Dermis microvascular lymphatic vessel endothelial cell (primary cell): ENCODE results near the gene ASB15. TPM values are rescaled to one million over a fixed set of nuclear protein-coding genes. Genes with fewer than 3 reads are reported as not detected.

Experiments
- DNase-seq, 2 donors: peaks; one replicate each; pipeline versions ENCODE4 v3.0.0 to v3.0.0-alpha.2; 2010; ENCODE audit warnings: low read depth in 2 of 2
- total RNA-seq: library from RNA; depleted of rRNA; stranded (reverse); fragments of >200 nt; gene quantifications from 2 replicates; pipeline ENCODE4 v1.2.1, GENCODE V29; 2014

Gene ASB15
- total RNA-seq, 1 donor from 2014 or later: not detected

- no peak for DNase-seq
These were observed 61.1 kb downstream of the ASB15 start for GRCh38 chr7:123662755-123663154.

DNA sequence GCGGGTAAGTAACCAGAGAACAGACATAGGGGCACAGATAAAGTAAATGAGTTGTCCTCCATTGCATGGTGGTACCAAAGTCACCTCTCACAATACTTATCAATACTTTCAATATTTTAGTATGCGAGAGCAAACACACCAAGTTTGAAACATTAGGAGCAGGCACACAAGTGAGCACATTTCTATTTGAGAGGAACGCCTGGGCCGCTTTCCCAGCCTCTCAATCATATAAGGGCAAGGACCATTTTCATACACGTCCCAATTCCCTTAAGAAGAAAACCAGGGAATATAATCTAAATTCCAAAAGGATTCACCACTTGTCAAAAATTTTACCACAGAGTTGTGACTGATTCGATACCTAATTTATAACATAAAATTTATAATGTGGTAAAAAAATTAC lies 61.6 kb downstream of the ASB15 start:
- no peak for DNase-seq

- DNase-seq: no peak
These were observed 63.5 kb downstream of the ASB15 start for GRCh38 chr7:123665157-123665556.

GRCh38 chr7:123665896-123666295 lies 64.3 kb downstream of the ASB15 start:
- DNase-seq: no peak

- no peak for DNase-seq
These were observed 64.9 kb downstream of the ASB15 start for GRCh38 chr7:123666492-123666891.

DNA sequence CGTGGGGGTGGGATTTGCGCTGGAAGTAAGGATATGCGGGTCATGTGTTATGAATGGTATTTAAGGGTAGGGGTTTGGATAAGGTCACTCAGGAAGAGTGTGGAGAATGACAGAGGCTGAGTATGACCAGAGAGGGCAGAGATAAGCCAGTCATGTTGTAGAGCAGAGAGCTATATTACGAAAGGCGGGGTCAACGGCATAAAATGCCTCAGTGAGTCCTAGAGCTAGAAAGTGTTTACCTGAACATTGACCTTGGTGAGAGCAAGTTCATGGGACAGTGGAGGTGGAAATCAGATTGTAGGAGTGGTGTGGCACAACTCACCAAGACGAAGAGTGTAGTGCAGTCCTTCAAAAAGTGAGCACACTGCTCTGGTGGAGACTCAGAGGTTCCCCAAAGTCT lies 67.9 kb downstream of the ASB15 start:
- DNase-seq: no peak

DNA sequence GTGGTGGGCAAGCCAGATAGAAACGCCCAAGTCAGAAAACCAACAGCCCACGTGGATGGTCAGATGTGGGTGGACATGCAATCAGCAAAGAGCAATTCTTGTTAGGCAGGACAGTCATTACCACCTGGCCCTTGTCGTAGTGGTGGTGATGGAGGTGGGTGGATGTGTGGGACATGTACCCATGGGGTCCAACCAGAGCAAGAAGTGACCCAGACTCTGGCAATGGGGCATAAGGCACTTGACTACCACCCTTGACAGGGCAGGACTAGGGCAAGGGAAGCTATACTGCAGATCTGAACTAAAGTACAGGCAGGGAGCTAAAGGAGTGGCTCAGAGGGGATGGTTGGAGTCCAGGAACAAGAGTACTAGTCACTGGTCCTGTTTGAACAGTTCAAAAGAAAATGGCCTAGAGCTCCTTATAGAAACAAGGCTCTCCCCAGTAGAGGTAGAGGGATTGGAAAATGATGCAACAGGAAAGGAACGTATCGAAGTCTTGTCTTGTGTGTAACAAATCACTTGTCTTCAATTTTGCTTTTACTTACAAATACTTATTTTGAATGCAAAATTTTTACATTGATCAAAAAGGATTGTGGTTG lies 71.6 kb downstream of the ASB15 start:
- no peak for DNase-seq

DNA sequence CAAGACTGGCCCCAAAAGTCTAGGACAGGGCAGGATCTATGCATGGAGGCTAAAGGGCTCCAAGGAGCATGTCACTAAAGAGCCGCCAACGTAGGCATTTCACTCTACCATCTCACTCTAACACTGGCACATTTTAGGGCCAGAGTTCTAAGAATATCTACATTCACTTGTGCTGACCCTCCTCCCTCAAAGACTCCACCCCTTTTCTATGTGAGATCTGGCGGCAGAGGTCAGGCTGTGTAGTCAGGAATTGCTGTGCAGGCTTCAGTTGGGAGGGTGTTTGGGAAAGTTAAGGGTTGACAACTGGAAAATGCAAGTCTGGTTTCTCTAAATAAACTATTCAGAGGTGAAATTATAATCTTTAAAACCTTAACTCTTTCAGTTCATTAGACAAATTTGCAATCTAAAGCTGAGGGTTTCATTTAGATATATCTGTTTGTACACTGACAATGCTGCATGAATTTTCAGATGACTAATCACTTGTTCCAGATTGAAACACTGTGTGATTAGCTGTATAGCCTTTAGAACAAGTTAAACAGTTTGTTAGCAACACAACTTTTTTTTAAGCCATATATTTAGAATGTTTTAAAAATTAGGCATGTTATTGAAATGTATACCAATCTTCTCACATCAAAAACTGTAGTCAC lies 72.3 kb downstream of the ASB15 start:
- no peak for DNase-seq

- DNase-seq: no peak
These were observed 73.0 kb downstream of the ASB15 start for GRCh38 chr7:123674399-123675180.

- no peak for DNase-seq
These were observed 73.5 kb downstream of the ASB15 start for GRCh38 chr7:123675181-123675473.

GRCh38 chr7:123677061-123677715 lies 75.6 kb downstream of the ASB15 start:
- no peak for DNase-seq

DNA sequence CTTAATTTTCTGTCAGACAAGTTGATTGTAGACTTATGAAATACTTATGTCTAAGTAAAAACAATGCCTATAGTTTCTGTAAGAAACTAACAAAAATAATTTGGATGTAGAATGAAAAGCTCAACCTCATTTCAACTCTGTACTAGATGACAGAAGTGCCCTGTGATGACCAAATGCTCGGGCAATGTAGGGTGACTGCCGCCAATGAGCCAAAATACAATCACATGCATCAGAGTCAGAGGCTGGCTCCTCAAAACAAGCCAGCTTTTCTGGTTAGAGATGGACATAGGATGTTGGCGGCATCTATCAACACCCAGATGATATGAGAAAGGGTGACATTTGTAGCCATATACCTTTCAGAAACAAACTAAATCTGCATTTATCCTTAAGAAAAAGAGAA lies 78.0 kb downstream of the ASB15 start:
- no peak for DNase-seq

DNA sequence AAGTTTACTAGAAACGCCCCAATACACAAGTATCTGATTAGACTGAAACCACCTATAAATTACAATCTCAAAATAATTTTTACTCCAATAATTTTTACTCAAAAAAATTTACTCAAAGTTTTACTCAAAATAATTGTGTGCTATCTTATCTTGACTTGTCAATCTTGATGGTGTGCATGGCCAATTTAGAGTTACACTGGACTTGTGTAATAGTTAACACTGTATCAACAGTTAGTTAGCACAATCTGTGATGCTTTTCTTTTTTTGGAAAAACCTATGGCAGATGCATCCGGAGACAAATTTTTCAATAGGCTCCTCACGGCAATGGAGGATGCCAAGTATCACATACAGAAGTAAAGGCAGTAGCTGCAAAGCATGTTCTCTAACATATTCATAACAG lies 79.0 kb downstream of the ASB15 start:
- no peak for DNase-seq

- DNase-seq: no peak
These were observed 79.9 kb downstream of the ASB15 start for GRCh38 chr7:123681561-123681960.

DNA sequence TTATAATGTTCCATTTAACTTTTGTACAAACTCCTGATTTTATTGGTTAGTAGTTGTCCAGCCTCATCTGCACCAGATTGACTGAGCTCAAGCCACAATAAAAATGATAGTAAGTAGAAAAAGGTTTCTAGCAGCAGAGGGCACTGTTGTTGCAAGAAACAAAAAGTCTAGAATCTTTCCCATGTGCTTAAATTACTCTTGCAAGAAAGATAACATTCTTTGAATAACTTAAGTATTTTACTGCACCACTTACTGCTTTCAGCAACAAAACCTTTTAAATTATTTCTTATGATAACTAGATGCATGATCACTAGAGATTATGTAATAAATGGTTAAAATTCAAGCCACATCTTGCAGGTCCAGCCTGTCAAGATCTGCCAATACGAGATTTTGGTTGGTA lies 81.1 kb downstream of the ASB15 start:
- peak; percentile 26 to 61 for DNase-seq

- no peak for DNase-seq
These were observed 85.5 kb downstream of the ASB15 start for GRCh38 chr7:123687161-123687560.

DNA sequence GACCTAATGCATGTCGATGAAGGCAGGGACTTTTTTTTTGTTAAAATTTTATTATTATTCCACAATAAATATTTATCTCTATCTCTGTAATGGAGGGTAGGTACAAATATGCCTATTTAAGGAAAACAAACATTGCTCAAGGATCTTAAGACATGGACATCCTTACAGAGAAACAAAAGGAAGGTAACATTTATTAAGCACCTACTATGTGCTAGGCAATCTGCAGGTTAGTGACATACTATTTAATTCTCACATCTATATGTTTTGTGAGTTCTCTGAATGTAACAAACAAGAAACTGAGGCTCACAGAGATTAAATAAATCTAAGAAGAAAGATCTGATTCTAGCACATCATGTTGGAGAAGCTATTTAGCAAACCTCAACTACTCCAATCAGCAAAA lies 86.1 kb downstream of the ASB15 start:
- DNase-seq: no peak

Other genes starting within 250 kb of the ASB15 start
- 0.13 TPM in 2 replicates for gene IQUB, start 67.2 kb upstream of the ASB15 start, total RNA-seq
- gene NDUFA5, start 44.0 kb upstream of the ASB15 start, total RNA-seq: 19.7 and 22.0 TPM in 2 replicates
- not detected in 2 replicates for gene LMOD2, start 54.0 kb downstream of the ASB15 start, total RNA-seq
- gene WASL, start 147.2 kb downstream of the ASB15 start, total RNA-seq: 10.5 and 15.9 TPM in 2 replicates
- 0.39 and 1.0 TPM in 2 replicates for gene HYAL4, start 243.3 kb downstream of the ASB15 start, total RNA-seq